Stimulated activated CD8-positive, alpha-beta memory T cell treated with anti-CD3 and anti-CD28 coated beads, Interleukin-15, amount 100 ng/mL, for 24 hours (primary cell): ENCODE results near the gene UPK1A.
"Not testable (repeated sequence)": the region's sequence is repeated elsewhere in the genome, so short reads cannot be mapped to it uniquely, and the experiment has no call there.

Experiments used
- DNase-seq: peaks from one replicate; pipeline ENCODE4 v3.0.0-alpha.2; 2020; ENCODE audit warnings: low read depth

UPK1A gene

GRCh38 chr19:35718345-35719041 lies 52.2 kb downstream of the UPK1A start:
- DNase-seq, result no peak

- no peak for DNase-seq
These were observed 53.3 kb downstream of the UPK1A start for GRCh38 chr19:35719402-35720162.

- no peak for DNase-seq
These were observed 53.8 kb downstream of the UPK1A start for GRCh38 chr19:35720163-35720524.

- no peak for DNase-seq
These were observed 54.3 kb downstream of the UPK1A start for GRCh38 chr19:35720648-35721047.

- DNase-seq, result no peak
These were observed 55.1 kb downstream of the UPK1A start for GRCh38 chr19:35721374-35721773.

GRCh38 chr19:35722461-35722860 lies 56.1 kb downstream of the UPK1A start:
- no peak for DNase-seq

- DNase-seq, result no peak
These were observed 56.6 kb downstream of the UPK1A start for GRCh38 chr19:35722897-35723296.

- DNase-seq, result no peak
These were observed 57.4 kb downstream of the UPK1A start for GRCh38 chr19:35723671-35724070.

- DNase-seq, result not testable (repeated sequence)
These were observed 57.8 kb downstream of the UPK1A start for GRCh38 chr19:35724132-35724531.

- DNase-seq, result no peak
These were observed 58.2 kb downstream of the UPK1A start for GRCh38 chr19:35724560-35724959.

GRCh38 chr19:35725216-35725861 lies 59.0 kb downstream of the UPK1A start:
- DNase-seq, result no peak

- no peak for DNase-seq
These were observed 61.0 kb downstream of the UPK1A start for GRCh38 chr19:35727053-35727955.
